HEK293 (cell line): ENCODE data around the gene NR3C2.
A peak's percentile ranks its signal among the peaks of the same experiment; 100 is the strongest.

Experiments
- CTCF ChIA-PET: fragments of 350-600 bp; formaldehyde crosslinking; extraction: SDS; loops from one replicate; lab custom pipeline; 2021; ENCODE audit warnings: antibody characterized with exemption; lab: Yijun Ruan, JAX
- POLR2A ChIA-PET: fragments of 300-600 bp; formaldehyde crosslinking; extraction: SDS; loops from one replicate; lab custom pipeline; 2020; ENCODE audit warnings: antibody characterized with exemption, inconsistent platforms; lab: Yijun Ruan, JAX
- H3K27ac ChIP-seq: fragments of 200-500 bp; sonication (Bioruptor generic); 2 replicates; pipeline ENCODE4 v1.5.1; 2014; ENCODE audit warnings: low read depth, low read length, control low read depth, inconsistent platforms; ENCODE audit errors: extremely low read depth
- H3K36me3 ChIP-seq, 2 experiments: fragments of 200-500 bp in 1 of 2; sonication (Bioruptor generic) in 1 of 2; 1 replicate in 1 of 2; 2 replicates in 1 of 2; pipeline ENCODE4 v1.5.1; 2014 to 2017; ENCODE audit warnings: inconsistent platforms in 2 of 2, low read length in 2 of 2; ENCODE audit not compliant: control insufficient read depth in 2 of 2, insufficient read depth in 1 of 2
- H3K4me1 ChIP-seq: fragments of 200-500 bp; sonication (Bioruptor generic); 2 replicates; pipeline ENCODE4 v1.5.1; 2014; ENCODE audit warnings: mild to moderate bottlenecking, low read length, inconsistent platforms; ENCODE audit not compliant: control insufficient read depth, insufficient read depth
- H3K4me3 ChIP-seq: 2 replicates; pipeline ENCODE4 v1.5.1; 2011; ENCODE audit warnings: low read depth, mild to moderate bottlenecking, control low read depth, low read length, moderate library complexity
- H3K9me3 ChIP-seq: fragments of 200-500 bp; sonication (Bioruptor generic); 2 replicates; pipeline ENCODE4 v1.5.1; 2014; ENCODE audit warnings: low read depth, low read length, inconsistent platforms; ENCODE audit not compliant: control insufficient read depth, insufficient read depth
- GLI2 ChIP-seq: fragments of 450-650 bp; formaldehyde crosslinking; IDR thresholded peaks from 2 replicates; pipeline ENCODE4; 2017; ENCODE audit warnings: missing biosample characterization, missing genetic modification characterization, low read depth, borderline replicate concordance
- HOXD13 ChIP-seq: sonication (generic); formaldehyde crosslinking; IDR thresholded peaks from 2 replicates; pipeline ENCODE4 v1.8.0; 2022; ENCODE audit warnings: missing genetic modification reagents, borderline replicate concordance
- MEIS1 ChIP-seq: sonication (generic); formaldehyde crosslinking; IDR thresholded peaks from 2 replicates; pipeline ENCODE4 v1.8.1; 2022; ENCODE audit warnings: missing genetic modification reagents, mild to moderate bottlenecking, borderline replicate concordance
- OSR2 ChIP-seq: fragments of 450-650 bp; formaldehyde crosslinking; IDR thresholded peaks from 2 replicates; pipeline ENCODE4 v1.5.1; 2016; ENCODE audit warnings: missing biosample characterization, missing genetic modification characterization
- PBX3 ChIP-seq: sonication (generic); formaldehyde crosslinking; IDR thresholded peaks from 2 replicates; pipeline ENCODE4 v1.8.1; 2022; ENCODE audit warnings: mild to moderate bottlenecking, moderate library complexity, missing genetic modification reagents
- PRDM10 ChIP-seq: fragments of 450-650 bp; formaldehyde crosslinking; IDR thresholded peaks from 2 replicates; pipeline ENCODE4 v1.5.1; 2016; ENCODE audit warnings: missing biosample characterization, missing genetic modification characterization
- SCRT1 ChIP-seq: fragments of 450-650 bp; formaldehyde crosslinking; IDR thresholded peaks from 2 replicates; pipeline ENCODE4 v1.5.1; 2016; ENCODE audit warnings: missing biosample characterization, missing genetic modification characterization, borderline replicate concordance
- TSHZ1 ChIP-seq: fragments of 450-650 bp; formaldehyde crosslinking; IDR thresholded peaks from 2 replicates; pipeline ENCODE4 v1.5.1; 2016; ENCODE audit warnings: missing biosample characterization, missing genetic modification characterization, borderline replicate concordance
- ZBTB7A ChIP-seq: fragments of 450-650 bp; formaldehyde crosslinking; IDR thresholded peaks from 2 replicates; pipeline ENCODE4 v1.5.1; 2016; ENCODE audit warnings: low read depth, missing biosample characterization, missing genetic modification characterization
- ZFP37 ChIP-seq: fragments of 450-650 bp; formaldehyde crosslinking; IDR thresholded peaks from 2 replicates; pipeline ENCODE4 v1.5.1; 2016; ENCODE audit warnings: missing biosample characterization, missing genetic modification characterization
- ZIC2 ChIP-seq: fragments of 450-650 bp; formaldehyde crosslinking; IDR thresholded peaks from 2 replicates; pipeline ENCODE4 v1.5.1; 2016; ENCODE audit warnings: missing biosample characterization, missing genetic modification characterization
- ZNF10 ChIP-seq: fragments of 450-650 bp; formaldehyde crosslinking; IDR thresholded peaks from 2 replicates; pipeline ENCODE4 v1.5.1; 2017; ENCODE audit warnings: missing biosample characterization, missing genetic modification characterization
- ZNF140 ChIP-seq: fragments of 450-650 bp; formaldehyde crosslinking; IDR thresholded peaks from 2 replicates; pipeline ENCODE4 v1.5.1; 2016; ENCODE audit warnings: missing biosample characterization, missing genetic modification characterization
- ZNF292 ChIP-seq: fragments of 450-650 bp; formaldehyde crosslinking; IDR thresholded peaks from 2 replicates; pipeline ENCODE4 v1.5.1; 2016; ENCODE audit warnings: low read depth, missing biosample characterization, missing genetic modification characterization, borderline replicate concordance
- ZNF394 ChIP-seq: fragments of 450-650 bp; formaldehyde crosslinking; IDR thresholded peaks from 2 replicates; pipeline ENCODE4 v1.5.1; 2016; ENCODE audit warnings: missing biosample characterization, missing genetic modification characterization, mild to moderate bottlenecking, moderate library complexity, borderline replicate concordance
- ZNF521 ChIP-seq: fragments of 450-650 bp; formaldehyde crosslinking; IDR thresholded peaks from 2 replicates; pipeline ENCODE4 v1.5.1; 2017; ENCODE audit warnings: missing biosample characterization, mild to moderate bottlenecking, missing genetic modification characterization
- ZNF596 ChIP-seq: fragments of 450-650 bp; IDR thresholded peaks from 2 replicates; pipeline ENCODE4 v1.5.0; 2018; ENCODE audit warnings: missing biosample characterization, mild to moderate bottlenecking, missing genetic modification characterization, moderate library complexity
- ZNF785 ChIP-seq: fragments of 450-650 bp; formaldehyde crosslinking; IDR thresholded peaks from 2 replicates; pipeline ENCODE4 v1.5.1; 2016; ENCODE audit warnings: missing biosample characterization, missing genetic modification characterization
- ZNF830 ChIP-seq: fragments of 450-650 bp; IDR thresholded peaks from 2 replicates; pipeline ENCODE4 v1.5.0; 2018; ENCODE audit warnings: missing biosample characterization, missing genetic modification characterization, low read depth, mild to moderate bottlenecking, moderate library complexity

NR3C2 gene

GRCh38 chr4:148059617-148060180, 382.5 kb downstream of the NR3C2 start:
- Histone ChIP-seq H3K4me1 (peaks cover 36% of the 10 kb centered on the region), H3K36me3 (no peaks in the 10 kb centered on the region), H3K27ac (no peak overlapping the region)
- POLR2A ChIA-PET: no interaction called here
- TF ChIP-seq ZNF10 (tag by site-specific recombination): no peak
- TF ChIP-seq ZNF596 (tag by site-specific recombination): peak; percentile 93
- TF ChIP-seq OSR2 (tag by site-specific recombination): no peak
- TF ChIP-seq TSHZ1 (tag by site-specific recombination): no peak
- TF ChIP-seq ZNF830 (tag by site-specific recombination): no peak
- TF ChIP-seq, all 188 proteins: peak for 1
- Histone ChIP-seq H3K4me3 (no peak overlapping the region), H3K9me3 (no peaks in the 10 kb centered on the region)
- CTCF ChIA-PET: no interaction called here

- ChIA-PET POLR2A (no interaction called here), CTCF (interaction anchor here (0.5 to 0.6 kb wide), 2 partner anchors 543 to 567 kb away, joined by 3 read pairs; no protein-coding TSS in a partner anchor)
- no peak overlapping the region for H3K27ac ChIP-seq
- H3K4me1 ChIP-seq: peaks cover 45% of the 10 kb centered on the region
- TF ChIP-seq GLI2 (no peak), SCRT1 (tag by site-specific recombination) (no peak), HOXD13 (CRISPR knock-in tag) (no peak), ZNF140 (tag by site-specific recombination) (no peak), ZNF292 (tag by site-specific recombination) (no peak), ZNF785 (tag by site-specific recombination) (no peak), ZNF521 (tag by site-specific recombination) (no peak), PBX3 (no peak), ZBTB7A (tag by site-specific recombination) (no peak), ZIC2 (tag by site-specific recombination) (no peak), ZNF394 (tag by site-specific recombination) (no peak), MEIS1 (CRISPR knock-in tag) (no peak), ZFP37 (tag by site-specific recombination) (no peak), PRDM10 (tag by site-specific recombination) (no peak)
- no peaks in the 10 kb centered on the region for H3K9me3 ChIP-seq
- H3K36me3 ChIP-seq: no peaks in the 10 kb centered on the region
- H3K4me3 ChIP-seq: no peak overlapping the region
Measured at GRCh38 chr4:148057984-148058859, 384.0 kb downstream of the NR3C2 start.
